Measurements from ENCODE around the gene UBE2F.

Gene UBE2F

GRCh38 chr2:238082827-238083226, 116.0 kb downstream of the UBE2F start:
- DNase-seq = no peak

- DNase-seq = no peak
Observed at GRCh38 chr2:238083919-238084318, 117.1 kb downstream of the UBE2F start.

DNA sequence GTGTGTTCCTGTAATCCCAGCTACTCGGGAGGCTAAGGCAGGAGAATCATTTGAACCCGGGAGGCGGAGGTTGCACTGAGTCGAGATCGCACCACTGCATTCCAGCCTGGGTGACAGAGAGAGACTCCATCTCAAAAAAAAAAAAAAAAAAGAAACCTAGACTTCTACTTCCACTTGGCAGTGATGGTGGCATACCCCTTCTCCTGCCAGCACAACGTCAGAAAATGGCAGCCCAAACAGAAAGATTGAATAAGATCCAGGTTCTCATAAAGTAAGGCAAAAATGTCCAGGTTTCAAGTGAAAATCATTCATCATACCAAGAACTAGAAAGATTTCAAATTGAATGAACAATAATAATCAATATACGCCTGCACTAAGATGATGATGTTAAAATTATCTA, 117.9 kb downstream of the UBE2F start:
- no peak for DNase-seq

DNA sequence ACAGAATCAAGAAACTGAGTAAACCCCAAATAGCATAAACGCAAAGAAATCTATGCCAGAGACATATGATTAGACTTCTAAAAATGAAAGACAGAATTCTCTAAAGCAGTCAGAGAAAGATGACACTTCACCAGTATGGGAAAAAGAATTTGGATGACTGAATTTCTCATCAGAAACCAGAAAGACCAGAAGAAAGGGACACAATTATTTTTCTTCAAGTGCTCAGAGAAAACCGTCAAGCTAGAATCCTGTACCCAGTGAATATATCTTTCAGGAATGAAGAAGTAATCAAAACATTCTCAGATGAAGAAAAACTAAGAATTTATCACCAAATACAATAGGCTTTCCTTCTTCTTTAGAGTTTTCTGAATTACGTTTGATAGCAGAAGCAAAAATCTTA, 119.1 kb downstream of the UBE2F start:
- DNase-seq = no peak

DNA sequence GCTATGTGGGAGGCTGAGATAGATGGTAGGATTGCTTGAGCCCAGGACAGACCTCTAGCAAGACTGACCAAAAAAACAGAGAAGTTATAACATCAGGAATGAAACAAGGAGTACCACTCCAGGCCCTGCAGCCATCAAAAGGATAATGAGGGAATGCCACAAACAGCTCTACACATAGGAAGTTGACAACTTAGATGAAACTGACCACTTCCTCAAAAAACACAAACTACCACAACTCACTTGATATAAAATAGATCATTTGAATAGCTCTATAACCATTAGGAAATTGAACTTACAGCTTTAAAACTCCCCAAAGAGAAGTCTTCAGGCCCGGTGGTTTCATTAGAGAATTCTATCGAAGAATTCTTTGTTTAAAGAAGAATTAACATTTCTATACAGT, 120.4 kb downstream of the UBE2F start:
- DNase-seq = no peak

- DNase-seq = no peak
Observed at GRCh38 chr2:238090887-238091286, 124.1 kb downstream of the UBE2F start.

GRCh38 chr2:238091436-238092060, 124.7 kb downstream of the UBE2F start:
- DNase-seq = no peak
